Stimulated activated naive CD8-positive, alpha-beta T cell treated with anti-CD3 and anti-CD28 coated beads, Interleukin-15, Interleukin-2, amounts not matched to agents 100 ng/mL and 50 ng/mL, for 24 hours (primary cell): ENCODE measurements around the gene SSNA1.
A peak's percentile ranks its signal among the peaks of the same experiment; 100 is the strongest.

Experiments
- H3K27ac Mint-ChIP-seq: one replicate; pipeline ENCODE4 v1.8.0; 2021; ENCODE audit warnings: mild to moderate bottlenecking, mixed read lengths
- H3K27me3 Mint-ChIP-seq: one replicate; pipeline ENCODE4 v1.8.0; 2021; ENCODE audit warnings: mixed read lengths
- H3K36me3 Mint-ChIP-seq: one replicate; pipeline ENCODE4 v1.8.0; 2021; ENCODE audit warnings: low read depth, mixed read lengths
- H3K4me1 Mint-ChIP-seq: one replicate; pipeline ENCODE4 v1.8.0; 2021; ENCODE audit warnings: low read depth, mixed read lengths
- H3K4me3 Mint-ChIP-seq: one replicate; pipeline ENCODE4 v1.8.0; 2021; ENCODE audit warnings: mild to moderate bottlenecking, mixed read lengths
- H3K9me3 Mint-ChIP-seq: one replicate; pipeline ENCODE4 v1.8.0; 2021; ENCODE audit warnings: mixed read lengths

The SSNA1 gene

GRCh38 chr9:137148661-137149060, 39.8 kb upstream of the SSNA1 start:
- no peak overlapping the region for H3K27ac Mint-ChIP-seq

GRCh38 chr9:137149363-137149762, 39.1 kb upstream of the SSNA1 start:
- H3K27ac Mint-ChIP-seq, result no peak overlapping the region
- no peaks in the 10 kb centered on the region for H3K36me3 Mint-ChIP-seq
- H3K4me3 Mint-ChIP-seq, result no peak overlapping the region
- H3K4me1 Mint-ChIP-seq, result peaks cover 14% of the 10 kb centered on the region
- peaks cover 3% of the 10 kb centered on the region for H3K27me3 Mint-ChIP-seq
- no peaks in the 10 kb centered on the region for H3K9me3 Mint-ChIP-seq

More at GRCh38 chr9:137148661-137149060, 39.8 kb upstream of the SSNA1 start:
- H3K4me3 Mint-ChIP-seq, result no peak overlapping the region
- H3K9me3 Mint-ChIP-seq, result no peaks in the 10 kb centered on the region
- H3K36me3 Mint-ChIP-seq, result no peaks in the 10 kb centered on the region
- H3K4me1 Mint-ChIP-seq, result peaks cover 14% of the 10 kb centered on the region
- H3K27me3 Mint-ChIP-seq, result peaks cover 8% of the 10 kb centered on the region

DNA sequence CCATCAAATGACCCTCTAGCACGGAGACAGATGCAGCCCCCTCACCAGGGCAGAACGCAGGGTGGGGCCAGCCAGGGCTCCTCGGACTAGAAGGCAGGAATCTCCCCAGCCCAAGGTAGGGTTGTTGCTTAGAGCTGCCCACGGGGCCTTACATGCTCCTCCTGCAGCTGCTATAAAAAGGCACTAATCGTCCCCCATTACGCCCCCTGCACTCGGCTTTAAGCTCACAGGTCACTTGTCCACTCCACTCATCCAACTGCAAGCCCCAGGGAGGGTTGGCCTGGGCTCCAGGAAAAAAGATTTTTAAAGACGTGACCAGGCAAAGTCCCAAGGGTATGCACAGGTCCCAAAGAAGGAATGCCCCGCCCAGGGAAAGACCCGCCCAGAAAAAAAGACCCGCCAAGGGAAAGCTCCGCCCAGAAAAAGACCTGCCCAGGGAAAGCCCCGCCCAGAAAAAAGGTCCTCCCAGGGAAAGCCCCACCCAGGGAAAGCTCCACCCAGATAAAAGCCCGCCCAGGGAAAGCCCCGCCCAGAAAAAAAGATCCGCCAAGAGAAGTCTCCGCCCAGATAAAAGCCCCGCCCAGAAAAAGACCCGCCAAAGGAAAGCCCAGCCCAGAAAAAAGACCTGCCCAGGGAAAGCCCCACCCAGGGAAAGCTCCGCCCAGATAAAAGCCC, 38.4 kb upstream of the SSNA1 start:
- no peaks in the 10 kb centered on the region for H3K9me3 Mint-ChIP-seq
- no peaks in the 10 kb centered on the region for H3K36me3 Mint-ChIP-seq
- H3K27ac Mint-ChIP-seq, result no peak overlapping the region
- H3K4me1 Mint-ChIP-seq, result peaks cover 14% of the 10 kb centered on the region
- H3K4me3 Mint-ChIP-seq, result no peak overlapping the region
- peaks cover 8% of the 10 kb centered on the region for H3K27me3 Mint-ChIP-seq

GRCh38 chr9:137150617-137151457, 37.6 kb upstream of the SSNA1 start:
- Mint-ChIP-seq H3K36me3 (no peaks in the 10 kb centered on the region), H3K9me3 (no peaks in the 10 kb centered on the region), H3K27ac (no peak overlapping the region), H3K27me3 (peaks cover 11% of the 10 kb centered on the region), H3K4me3 (no peak overlapping the region), H3K4me1 (peaks cover 14% of the 10 kb centered on the region)

DNA sequence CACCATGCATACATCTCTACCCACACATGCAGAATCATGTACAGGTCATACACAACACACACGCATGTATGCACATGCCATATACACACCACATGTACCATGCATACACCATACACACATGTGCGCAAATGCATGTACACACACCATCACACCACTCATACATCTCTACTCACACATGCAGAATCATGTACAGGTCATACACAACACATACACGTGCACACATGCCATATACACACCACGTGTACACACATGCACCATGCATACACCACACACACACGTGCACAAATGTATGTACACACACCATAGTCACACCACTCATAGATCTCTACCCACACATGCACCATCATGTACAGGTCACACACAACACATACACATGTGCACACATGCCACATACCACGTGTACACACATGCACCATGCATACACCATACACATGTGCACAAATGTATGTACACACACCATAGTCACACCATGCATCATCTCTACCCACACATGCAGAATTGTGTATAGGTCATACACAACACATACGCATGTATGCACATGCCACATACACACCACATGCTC, 35.6 kb upstream of the SSNA1 start:
- Mint-ChIP-seq H3K9me3 (no peaks in the 10 kb centered on the region), H3K27ac (no peak overlapping the region), H3K27me3 (peaks cover 16% of the 10 kb centered on the region), H3K36me3 (no peaks in the 10 kb centered on the region), H3K4me1 (peaks cover 20% of the 10 kb centered on the region), H3K4me3 (no peak overlapping the region)

DNA sequence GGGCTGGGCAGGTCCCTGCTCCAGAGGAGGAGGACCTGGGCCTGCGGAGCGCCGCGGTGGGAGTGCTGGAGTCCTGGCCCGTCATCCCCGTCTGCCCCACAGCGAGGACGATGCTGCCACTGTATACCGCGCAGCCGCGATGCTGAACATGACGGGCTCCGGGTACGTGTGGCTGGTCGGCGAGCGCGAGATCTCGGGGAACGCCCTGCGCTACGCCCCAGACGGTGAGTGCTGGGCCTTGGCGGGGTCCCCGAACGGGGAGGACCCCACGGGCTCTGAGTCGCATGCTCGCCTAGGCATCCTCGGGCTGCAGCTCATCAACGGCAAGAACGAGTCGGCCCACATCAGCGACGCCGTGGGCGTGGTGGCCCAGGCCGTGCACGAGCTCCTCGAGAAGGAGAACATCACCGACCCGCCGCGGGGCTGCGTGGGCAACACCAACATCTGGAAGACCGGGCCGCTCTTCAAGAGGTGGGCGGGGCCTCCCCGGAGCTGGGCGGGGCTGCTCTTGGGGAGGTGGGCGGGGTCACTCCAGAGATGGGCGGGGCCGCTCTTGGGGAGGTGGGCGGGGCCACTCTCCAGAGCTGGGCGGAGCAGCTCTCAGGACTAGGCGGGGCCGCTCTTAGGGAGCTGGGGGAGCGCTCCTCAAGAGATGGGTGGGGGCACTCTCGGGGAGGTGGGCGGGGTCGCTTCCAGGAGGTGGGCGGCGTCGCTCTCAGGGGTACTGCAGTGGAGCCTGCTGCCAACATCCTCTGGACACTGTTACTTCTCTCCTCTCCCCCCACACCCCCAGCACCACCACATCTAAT, 31.7 kb upstream of the SSNA1 start:
- peaks cover 15% of the 10 kb centered on the region for H3K4me1 Mint-ChIP-seq
- H3K27ac Mint-ChIP-seq, result no peak overlapping the region
- peak overlapping the region; percentile 47 for H3K4me3 Mint-ChIP-seq
- no peaks in the 10 kb centered on the region for H3K36me3 Mint-ChIP-seq
- no peaks in the 10 kb centered on the region for H3K9me3 Mint-ChIP-seq
- peaks cover 33% of the 10 kb centered on the region for H3K27me3 Mint-ChIP-seq

- H3K4me3 Mint-ChIP-seq, result no peak overlapping the region
- H3K4me1 Mint-ChIP-seq, result peaks cover 12% of the 10 kb centered on the region
- H3K36me3 Mint-ChIP-seq, result no peaks in the 10 kb centered on the region
- peaks cover 34% of the 10 kb centered on the region for H3K27me3 Mint-ChIP-seq
- no peaks in the 10 kb centered on the region for H3K9me3 Mint-ChIP-seq
- H3K27ac Mint-ChIP-seq, result no peak overlapping the region
Measured at GRCh38 chr9:137157618-137158415, 30.7 kb upstream of the SSNA1 start.

DNA sequence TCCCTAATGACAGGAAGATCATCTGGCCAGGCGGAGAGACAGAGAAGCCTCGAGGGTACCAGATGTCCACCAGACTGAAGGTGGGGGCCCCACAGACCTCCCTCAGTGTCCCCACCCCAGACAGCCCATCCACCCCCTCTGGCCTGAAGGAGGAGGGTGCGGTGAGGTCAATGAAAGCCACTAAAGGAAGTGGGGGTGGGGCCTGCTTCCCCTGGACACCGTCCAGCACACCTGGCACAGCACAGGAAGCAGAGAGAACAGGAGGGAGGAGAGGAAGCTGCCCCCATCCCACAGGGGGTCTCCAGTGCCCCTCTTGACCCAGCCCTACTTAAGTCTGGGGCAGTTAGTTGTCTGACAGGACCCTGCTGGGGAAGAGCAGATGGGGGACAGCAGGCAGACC, 29.9 kb upstream of the SSNA1 start:
- Mint-ChIP-seq H3K4me3 (no peak overlapping the region), H3K27ac (no peak overlapping the region), H3K9me3 (no peaks in the 10 kb centered on the region), H3K27me3 (peaks cover 40% of the 10 kb centered on the region), H3K36me3 (no peaks in the 10 kb centered on the region), H3K4me1 (peaks cover 12% of the 10 kb centered on the region)

- no peak overlapping the region for H3K4me3 Mint-ChIP-seq
- peaks cover 40% of the 10 kb centered on the region for H3K27me3 Mint-ChIP-seq
- H3K36me3 Mint-ChIP-seq, result no peaks in the 10 kb centered on the region
- no peak overlapping the region for H3K27ac Mint-ChIP-seq
- H3K9me3 Mint-ChIP-seq, result no peaks in the 10 kb centered on the region
- peaks cover 12% of the 10 kb centered on the region for H3K4me1 Mint-ChIP-seq
Measured at GRCh38 chr9:137159105-137160053, 29.1 kb upstream of the SSNA1 start.

DNA sequence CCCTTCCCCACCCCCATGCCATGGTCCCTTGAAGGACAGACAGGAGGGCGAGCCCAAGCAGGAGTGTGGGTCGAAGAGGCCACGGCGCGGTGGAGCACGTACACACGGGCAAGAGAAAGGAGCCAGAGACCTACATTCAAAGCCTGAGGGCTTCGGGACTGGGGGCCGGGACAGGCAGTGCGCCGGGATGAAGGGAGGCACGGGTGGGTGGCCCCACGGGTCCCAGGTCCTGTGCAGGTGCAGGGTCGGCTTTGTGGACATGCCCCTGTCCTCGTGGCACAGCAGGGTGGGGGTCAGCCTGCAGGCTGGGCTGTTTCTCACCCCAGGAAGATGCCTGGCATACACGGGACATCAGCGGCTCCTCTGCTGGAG, 28.4 kb upstream of the SSNA1 start:
- H3K4me3 Mint-ChIP-seq, result no peak overlapping the region
- H3K9me3 Mint-ChIP-seq, result no peaks in the 10 kb centered on the region
- no peak overlapping the region for H3K27ac Mint-ChIP-seq
- H3K36me3 Mint-ChIP-seq, result no peaks in the 10 kb centered on the region
- peaks cover 36% of the 10 kb centered on the region for H3K27me3 Mint-ChIP-seq
- H3K4me1 Mint-ChIP-seq, result peaks cover 12% of the 10 kb centered on the region

GRCh38 chr9:137160716-137161557, 27.5 kb upstream of the SSNA1 start:
- H3K27me3 Mint-ChIP-seq, result peaks cover 32% of the 10 kb centered on the region
- no peak overlapping the region for H3K27ac Mint-ChIP-seq
- peaks cover 12% of the 10 kb centered on the region for H3K4me1 Mint-ChIP-seq

DNA sequence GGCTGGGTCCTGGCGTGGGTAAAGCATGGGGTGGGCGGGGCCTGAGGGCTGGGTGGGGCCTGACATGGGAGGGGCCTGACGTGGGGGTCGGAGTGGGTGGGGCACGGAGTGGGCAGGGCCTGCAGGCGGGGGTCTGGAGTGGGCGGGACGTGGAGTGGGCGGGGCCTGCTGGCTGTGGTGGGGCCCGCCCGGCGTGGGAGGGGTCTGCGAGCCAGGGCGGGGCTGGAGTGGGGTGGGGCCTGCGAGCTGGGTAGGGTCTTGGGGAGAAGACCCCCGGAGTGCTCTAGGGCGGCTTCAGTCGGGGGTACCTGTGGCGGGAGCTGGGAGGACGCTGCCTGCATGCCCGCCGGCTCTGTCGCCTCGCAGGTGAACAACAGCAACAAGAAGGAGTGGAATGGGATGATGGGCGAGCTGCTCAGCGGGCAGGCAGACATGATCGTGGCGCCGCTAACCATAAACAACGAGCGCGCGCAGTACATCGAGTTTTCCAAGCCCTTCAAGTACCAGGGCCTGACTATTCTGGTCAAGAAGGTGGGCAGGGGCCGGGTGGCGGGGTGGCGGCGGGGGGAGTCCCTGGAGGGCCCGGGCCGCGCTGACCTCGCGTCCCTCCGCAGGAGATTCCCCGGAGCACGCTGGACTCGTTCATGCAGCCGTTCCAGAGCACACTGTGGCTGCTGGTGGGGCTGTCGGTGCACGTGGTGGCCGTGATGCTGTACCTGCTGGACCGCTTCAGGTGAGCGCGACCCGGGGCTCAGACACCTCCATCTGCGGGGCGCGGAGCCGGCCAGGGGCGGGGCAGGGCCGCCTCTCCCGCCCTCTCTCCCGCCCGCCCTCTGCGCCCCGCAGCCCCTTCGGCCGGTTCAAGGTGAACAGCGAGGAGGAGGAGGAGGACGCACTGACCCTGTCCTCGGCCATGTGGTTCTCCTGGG, 26.7 kb upstream of the SSNA1 start:
- Mint-ChIP-seq H3K27ac (no peak overlapping the region), H3K36me3 (no peaks in the 10 kb centered on the region)

More at GRCh38 chr9:137160716-137161557, 27.5 kb upstream of the SSNA1 start:
- no peaks in the 10 kb centered on the region for H3K9me3 Mint-ChIP-seq
- no peaks in the 10 kb centered on the region for H3K36me3 Mint-ChIP-seq
- no peak overlapping the region for H3K4me3 Mint-ChIP-seq

More for the DNA sequence above, 26.7 kb upstream of the SSNA1 start:
- Mint-ChIP-seq H3K27me3 (peaks cover 35% of the 10 kb centered on the region), H3K4me1 (peaks cover 12% of the 10 kb centered on the region), H3K4me3 (no peak overlapping the region), H3K9me3 (no peaks in the 10 kb centered on the region)
